PFSK-1 (cell line): Measurements from ENCODE around the gene CTNND2.

ENCODE experiments used
- FOXP2 ChIP-seq: optimal IDR thresholded peaks from 2 replicates; pipeline ENCODE3; 2011; ENCODE audit warnings: borderline replicate concordance, control low read depth, inconsistent platforms; ENCODE audit not compliant: insufficient read depth; ENCODE audit errors: extremely low read length, extremely low read depth
- POLR2AphosphoS5 ChIP-seq: IDR thresholded peaks from 2 replicates; pipeline ENCODE4 v1.6.1; 2012; ENCODE audit warnings: low read depth, mild to moderate bottlenecking, control low read depth, low read length, moderate library complexity
- REST ChIP-seq, 2 experiments: IDR thresholded peaks; 2 replicates each; pipeline versions ENCODE4 v1.6.1 to v1.8.0; 2011 to 2012; ENCODE audit warnings: low read depth in 2 of 2, low read length in 2 of 2, control low read depth in 1 of 2, inconsistent platforms in 1 of 2, mild to moderate bottlenecking in 1 of 2, moderate library complexity in 1 of 2; ENCODE audit not compliant: insufficient read depth in 1 of 2
- SIN3A ChIP-seq: IDR thresholded peaks from 2 replicates; pipeline ENCODE4 v1.6.1; 2012; ENCODE audit warnings: mild to moderate bottlenecking, low read length, moderate library complexity, borderline replicate concordance; ENCODE audit not compliant: insufficient read depth
- TAF1 ChIP-seq: IDR thresholded peaks from 2 replicates; pipeline ENCODE4 v1.6.1; 2012; ENCODE audit warnings: low read length, control low read depth, borderline replicate concordance; ENCODE audit not compliant: insufficient read depth

The CTNND2 gene

GRCh38 chr5:11903121-11903613, 1.1 kb downstream of the CTNND2 start:
- TF ChIP-seq TAF1 (no peak), POLR2AphosphoS5 (no peak), REST (IDR thresholded peaks at IDR 0.05; ENCODE audit: insufficient read depth in 1 of 2, low read depth in 2 of 2, low read length in 2 of 2) (no peak), FOXP2 (no peak), SIN3A (no peak)

- TF ChIP-seq TAF1: no peak
- TF ChIP-seq FOXP2: no peak
- TF ChIP-seq REST (IDR thresholded peaks at IDR 0.05; ENCODE audit: insufficient read depth in 1 of 2, low read depth in 2 of 2, low read length in 2 of 2): no peak
- TF ChIP-seq POLR2AphosphoS5: no peak
- TF ChIP-seq SIN3A: no peak
Observed at GRCh38 chr5:11902201-11902619, 2.0 kb downstream of the CTNND2 start.

- no peak for TF ChIP-seq FOXP2
- TF ChIP-seq TAF1: no peak
- no peak for TF ChIP-seq SIN3A
- no peak for TF ChIP-seq REST (IDR thresholded peaks at IDR 0.05; ENCODE audit: insufficient read depth in 1 of 2, low read depth in 2 of 2, low read length in 2 of 2)
- no peak for TF ChIP-seq POLR2AphosphoS5
Observed at GRCh38 chr5:11898787-11899186, 5.5 kb downstream of the CTNND2 start.

GRCh38 chr5:11897781-11898180, 6.5 kb downstream of the CTNND2 start:
- TF ChIP-seq SIN3A (no peak), TAF1 (no peak), REST (IDR thresholded peaks at IDR 0.05; ENCODE audit: insufficient read depth in 1 of 2, low read depth in 2 of 2, low read length in 2 of 2) (no peak), POLR2AphosphoS5 (no peak), FOXP2 (no peak)

- TF ChIP-seq REST (IDR thresholded peaks at IDR 0.05; ENCODE audit: insufficient read depth in 1 of 2, low read depth in 2 of 2, low read length in 2 of 2) (no peak), POLR2AphosphoS5 (no peak), FOXP2 (no peak), SIN3A (no peak), TAF1 (no peak)
Observed at GRCh38 chr5:11894992-11895391, 9.3 kb downstream of the CTNND2 start.
